ENCODE data around the gene PECR. TPM values are rescaled to one million over a fixed set of nuclear protein-coding genes. Genes with fewer than 3 reads are reported as not detected.
A peak's percentile ranks its signal among the peaks of the same experiment; 100 is the strongest.

PECR gene
- total RNA-seq, 1 donor from 2014 or later = 21.2 TPM

DNA sequence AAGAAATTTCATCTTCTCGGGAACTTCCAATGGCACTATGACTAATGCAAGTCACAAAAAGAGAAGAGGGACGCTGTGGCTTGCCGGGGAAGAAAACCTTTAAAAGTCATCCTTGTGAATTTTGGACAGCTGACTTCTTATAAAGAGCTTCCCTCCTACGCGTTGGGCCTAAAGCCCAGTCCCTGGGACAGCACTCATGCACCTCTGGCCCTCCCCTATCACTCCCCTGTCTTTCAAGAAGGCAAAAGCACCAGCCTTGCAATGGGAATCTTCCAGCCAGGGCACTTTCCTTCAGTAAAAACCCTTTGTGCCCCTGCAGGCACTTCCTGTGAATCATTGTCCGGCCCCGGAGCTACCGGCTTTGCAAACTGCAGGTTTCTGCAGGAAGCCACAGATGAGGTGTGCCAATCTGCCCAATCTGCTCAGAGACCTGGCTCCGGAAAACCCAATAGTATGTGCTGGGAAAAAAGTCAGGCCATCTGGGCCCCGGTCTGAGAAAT, 75.4 kb downstream of the PECR start:
- no peak overlapping the region for H3K9ac ChIP-seq
- no peak overlapping the region for H2AFZ ChIP-seq (replicated peaks)
- TF ChIP-seq EZH2phosphoT487 (IDR thresholded peaks at IDR 0.05) = no peak
- TF ChIP-seq, protein P1, sequence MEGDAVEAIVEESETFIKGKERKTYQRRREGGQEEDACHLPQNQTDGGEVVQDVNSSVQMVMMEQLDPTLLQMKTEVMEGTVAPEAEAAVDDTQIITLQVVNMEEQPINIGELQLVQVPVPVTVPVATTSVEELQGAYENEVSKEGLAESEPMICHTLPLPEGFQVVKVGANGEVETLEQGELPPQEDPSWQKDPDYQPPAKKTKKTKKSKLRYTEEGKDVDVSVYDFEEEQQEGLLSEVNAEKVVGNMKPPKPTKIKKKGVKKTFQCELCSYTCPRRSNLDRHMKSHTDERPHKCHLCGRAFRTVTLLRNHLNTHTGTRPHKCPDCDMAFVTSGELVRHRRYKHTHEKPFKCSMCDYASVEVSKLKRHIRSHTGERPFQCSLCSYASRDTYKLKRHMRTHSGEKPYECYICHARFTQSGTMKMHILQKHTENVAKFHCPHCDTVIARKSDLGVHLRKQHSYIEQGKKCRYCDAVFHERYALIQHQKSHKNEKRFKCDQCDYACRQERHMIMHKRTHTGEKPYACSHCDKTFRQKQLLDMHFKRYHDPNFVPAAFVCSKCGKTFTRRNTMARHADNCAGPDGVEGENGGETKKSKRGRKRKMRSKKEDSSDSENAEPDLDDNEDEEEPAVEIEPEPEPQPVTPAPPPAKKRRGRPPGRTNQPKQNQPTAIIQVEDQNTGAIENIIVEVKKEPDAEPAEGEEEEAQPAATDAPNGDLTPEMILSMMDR (IDR thresholded peaks at IDR 0.05) = no peak
- no peak for TF ChIP-seq EZH2 (IDR thresholded peaks at IDR 0.05)
- peak overlapping the region; percentile 22 for H3K27ac Mint-ChIP-seq
- peaks cover 15% of the 10 kb centered on the region for H4K20me1 ChIP-seq (ENCODE audit: low read depth)
- no peaks in the 10 kb centered on the region for H3K9me3 ChIP-seq (ENCODE audit: low read depth)
- H3K9me3 Mint-ChIP-seq = no peaks in the 10 kb centered on the region
- peaks cover 33% of the 10 kb centered on the region for H3K4me1 ChIP-seq
- no peaks in the 10 kb centered on the region for H3K27me3 Mint-ChIP-seq (ENCODE audit: insufficient read depth, low read depth)
- H3K4me3 Mint-ChIP-seq = peak overlapping the region; percentile 26
- H3F3A ChIP-seq (ENCODE audit: low read depth) = peaks cover 21% of the 10 kb centered on the region
- H3K36me3 ChIP-seq = no peaks in the 10 kb centered on the region
- peaks cover 27% of the 10 kb centered on the region for H3K4me1 Mint-ChIP-seq
- peaks cover 3% of the 10 kb centered on the region for H3K36me3 Mint-ChIP-seq
- H3K4me2 ChIP-seq = peak overlapping the region; percentile 39
- DNase-seq (ENCODE audit: low spot score) = peak; percentile 56
- H3K79me2 ChIP-seq (ENCODE audit: low read depth) = peaks cover 57% of the 10 kb centered on the region
- no peak overlapping the region for H3K27ac ChIP-seq
- H3K4me3 ChIP-seq = no peak overlapping the region
- no peaks in the 10 kb centered on the region for H3K27me3 ChIP-seq

DNA sequence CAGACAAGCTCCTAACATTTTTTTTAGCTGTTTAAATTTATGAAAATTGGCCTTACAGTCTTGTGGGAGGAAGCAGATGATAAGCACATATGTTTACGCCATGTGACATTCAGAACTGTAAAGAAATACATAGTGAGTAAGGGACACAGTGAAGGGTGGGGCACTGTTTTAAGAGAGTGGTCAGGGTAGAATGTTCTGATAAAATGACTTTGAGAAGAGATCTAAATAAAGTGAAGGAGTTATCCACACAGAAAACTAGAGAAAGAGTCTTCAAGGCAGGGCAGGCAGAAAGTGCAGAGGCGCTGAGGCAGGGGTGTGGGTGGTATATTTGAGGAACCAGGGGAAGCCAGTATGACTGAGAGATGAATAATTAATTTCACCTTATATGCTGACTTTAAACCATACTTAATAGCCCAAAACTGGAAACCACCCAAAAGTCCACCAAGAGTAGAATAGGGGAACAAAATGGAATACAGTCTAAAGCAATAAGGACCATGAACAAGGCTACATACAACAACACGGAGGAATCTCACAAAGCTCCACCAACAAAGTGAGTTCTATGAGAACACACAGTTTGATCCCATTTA, 76.8 kb downstream of the PECR start:
- Histone ChIP-seq H2AFZ (replicated peaks) (no peak overlapping the region), H3K9me3 (ENCODE audit: low read depth) (no peaks in the 10 kb centered on the region), H3K27ac (no peak overlapping the region), H3K27me3 (no peaks in the 10 kb centered on the region), H3K4me3 (no peak overlapping the region), H3K36me3 (no peaks in the 10 kb centered on the region), H3K9ac (no peak overlapping the region), H3K4me1 (peaks cover 35% of the 10 kb centered on the region), H3K4me2 (no peak overlapping the region), H3F3A (ENCODE audit: low read depth) (peaks cover 21% of the 10 kb centered on the region), H3K79me2 (ENCODE audit: low read depth) (peaks cover 44% of the 10 kb centered on the region), H4K20me1 (ENCODE audit: low read depth) (peaks cover 15% of the 10 kb centered on the region)
- Mint-ChIP-seq H3K36me3 (peaks cover 3% of the 10 kb centered on the region), H3K4me1 (peaks cover 27% of the 10 kb centered on the region), H3K9me3 (no peaks in the 10 kb centered on the region), H3K27ac (no peak overlapping the region), H3K27me3 (ENCODE audit: insufficient read depth, low read depth) (no peaks in the 10 kb centered on the region), H3K4me3 (no peak overlapping the region)
- no peak for DNase-seq (ENCODE audit: low spot score)
- TF ChIP-seq EZH2phosphoT487 (IDR thresholded peaks at IDR 0.05) (no peak), EZH2 (IDR thresholded peaks at IDR 0.05) (no peak)
- TF ChIP-seq, protein P1 (IDR thresholded peaks at IDR 0.05) = no peak

DNA sequence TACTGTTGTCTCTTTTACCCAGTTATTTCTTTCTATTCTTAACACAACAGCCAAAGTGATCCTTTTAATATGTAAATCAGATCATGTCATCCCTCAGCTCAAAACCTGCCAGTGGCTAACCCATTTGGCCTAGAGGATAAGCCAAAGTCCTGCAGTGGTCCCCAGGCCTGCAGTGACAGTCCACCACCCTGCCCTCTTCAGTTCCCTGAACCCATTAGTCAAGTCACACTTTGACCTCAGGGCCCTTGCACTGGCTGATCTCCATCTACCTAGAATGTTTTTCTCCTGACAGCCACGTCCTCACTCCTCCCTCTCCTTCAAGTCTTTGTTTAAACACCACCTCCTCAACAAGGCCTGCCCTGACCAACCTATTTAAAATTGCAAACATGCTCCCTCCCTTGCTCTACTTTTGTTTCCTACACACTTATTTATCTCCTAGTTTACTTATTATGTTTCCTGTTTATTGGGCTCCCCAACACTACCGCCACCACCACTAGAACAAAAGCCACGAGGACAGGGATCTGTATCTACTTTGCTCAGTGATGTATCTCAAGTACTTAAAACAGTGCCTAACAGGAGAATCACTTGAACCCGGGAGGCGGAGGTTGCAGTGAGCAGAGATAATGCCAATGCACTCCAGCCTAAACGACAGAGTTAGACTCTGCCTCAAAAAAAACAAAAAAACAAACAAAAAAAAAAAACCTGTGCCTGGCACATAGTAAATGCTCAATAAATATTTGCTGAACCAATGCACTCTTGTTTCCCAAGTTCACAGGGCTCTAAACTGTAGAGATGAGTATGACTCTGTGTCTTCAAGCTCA, 77.5 kb downstream of the PECR start:
- Histone ChIP-seq H3K79me2 (ENCODE audit: low read depth) (peaks cover 38% of the 10 kb centered on the region), H4K20me1 (ENCODE audit: low read depth) (peaks cover 15% of the 10 kb centered on the region), H3F3A (ENCODE audit: low read depth) (peaks cover 21% of the 10 kb centered on the region), H3K27ac (no peak overlapping the region), H3K9ac (no peak overlapping the region), H3K4me1 (peaks cover 35% of the 10 kb centered on the region), H3K9me3 (ENCODE audit: low read depth) (no peaks in the 10 kb centered on the region), H3K27me3 (no peaks in the 10 kb centered on the region), H3K4me2 (no peak overlapping the region), H3K4me3 (no peak overlapping the region), H3K36me3 (no peaks in the 10 kb centered on the region), H2AFZ (replicated peaks) (no peak overlapping the region)
- Mint-ChIP-seq H3K27me3 (ENCODE audit: insufficient read depth, low read depth) (no peaks in the 10 kb centered on the region), H3K4me1 (peaks cover 27% of the 10 kb centered on the region), H3K4me3 (no peak overlapping the region), H3K36me3 (peaks cover 3% of the 10 kb centered on the region), H3K27ac (no peak overlapping the region), H3K9me3 (no peaks in the 10 kb centered on the region)
- DNase-seq (ENCODE audit: low spot score) = no peak
- TF ChIP-seq, protein P1 (IDR thresholded peaks at IDR 0.05) = no peak
- TF ChIP-seq EZH2phosphoT487 (IDR thresholded peaks at IDR 0.05) = no peak
- no peak for TF ChIP-seq EZH2 (IDR thresholded peaks at IDR 0.05)

Data from neural progenitor cell (in vitro differentiated cells).